Activated T-helper 17 cell treated with anti-CD3 and anti-CD28 coated beads, Interleukin-2, amount 50 U/mL, for 72 hours (primary cell): Measurements from ENCODE around the gene SP8. TPM values are rescaled to one million over a fixed set of nuclear protein-coding genes. Genes with fewer than 3 reads are reported as not detected.

Experiments used
- ATAC-seq: fragments of 150-1000 bp; cut with Tn5 transposase; replicated peaks from 2 replicates; pipeline ENCODE4 v1.10.0; 2021; ENCODE audit warnings: mild to moderate bottlenecking, moderate library complexity
- H3K27ac Mint-ChIP-seq: one replicate; pipeline ENCODE4 v1.8.0; 2022; ENCODE audit warnings: mixed read lengths
- H3K27me3 Mint-ChIP-seq: one replicate; pipeline ENCODE4 v1.8.0; 2022; ENCODE audit warnings: mixed read lengths
- H3K36me3 Mint-ChIP-seq: one replicate; pipeline ENCODE4 v1.8.0; 2022; ENCODE audit warnings: low read depth, mild to moderate bottlenecking, mixed read lengths
- H3K4me1 Mint-ChIP-seq: one replicate; pipeline ENCODE4 v1.8.0; 2022; ENCODE audit warnings: mixed read lengths
- H3K4me3 Mint-ChIP-seq: one replicate; pipeline ENCODE4 v1.8.0; 2022; ENCODE audit warnings: mild to moderate bottlenecking, mixed read lengths
- H3K9me3 Mint-ChIP-seq: one replicate; pipeline ENCODE4 v1.8.0; 2022; ENCODE audit warnings: mixed read lengths
- total RNA-seq, 2 donors: library from RNA; stranded (reverse); gene quantifications; one replicate each; pipeline ENCODE4 v1.2.3, GENCODE V29; 2022

SP8 gene
- total RNA-seq, 2 donors from 2014 or later, result not detected

- Mint-ChIP-seq H3K36me3 (peaks cover 34% of the 10 kb centered on the region), H3K27me3 (peaks cover 69% of the 10 kb centered on the region), H3K4me3 (peak overlapping the region; percentile 48), H3K9me3 (peaks cover 7% of the 10 kb centered on the region), H3K27ac (no peak overlapping the region), H3K4me1 (peaks cover 5% of the 10 kb centered on the region)
- no peak for ATAC-seq
Measured at GRCh38 chr7:20787660-20788419, 1.2 kb upstream of the SP8 start.

GRCh38 chr7:20786421-20786778, 286 bp downstream of the SP8 start:
- no peaks in the 10 kb centered on the region for H3K9me3 Mint-ChIP-seq
- peaks cover 25% of the 10 kb centered on the region for H3K36me3 Mint-ChIP-seq
- H3K27ac Mint-ChIP-seq, result no peak overlapping the region
- H3K4me1 Mint-ChIP-seq, result peaks cover 5% of the 10 kb centered on the region
- ATAC-seq, result no peak
- peak overlapping the region; percentile 48 for H3K4me3 Mint-ChIP-seq
- peaks cover 64% of the 10 kb centered on the region for H3K27me3 Mint-ChIP-seq

- ATAC-seq, result no peak
- peaks cover 64% of the 10 kb centered on the region for H3K27me3 Mint-ChIP-seq
- no peak overlapping the region for H3K27ac Mint-ChIP-seq
- peaks cover 22% of the 10 kb centered on the region for H3K36me3 Mint-ChIP-seq
- peaks cover 2% of the 10 kb centered on the region for H3K9me3 Mint-ChIP-seq
- peaks cover 5% of the 10 kb centered on the region for H3K4me1 Mint-ChIP-seq
- H3K4me3 Mint-ChIP-seq, result peak overlapping the region; percentile 48
Measured at GRCh38 chr7:20786049-20786412, 655 bp downstream of the SP8 start.

- H3K4me1 Mint-ChIP-seq, result peaks cover 5% of the 10 kb centered on the region
Measured at GRCh38 chr7:20785157-20786048, 1.3 kb downstream of the SP8 start.

GRCh38 chr7:20784388-20785156, 2.1 kb downstream of the SP8 start:
- ATAC-seq, result no peak
- Mint-ChIP-seq H3K36me3 (peaks cover 14% of the 10 kb centered on the region), H3K4me3 (no peak overlapping the region), H3K27me3 (peaks cover 63% of the 10 kb centered on the region), H3K9me3 (peaks cover 3% of the 10 kb centered on the region), H3K27ac (no peak overlapping the region), H3K4me1 (peaks cover 5% of the 10 kb centered on the region)

More at GRCh38 chr7:20785157-20786048, 1.3 kb downstream of the SP8 start:
- peaks cover 19% of the 10 kb centered on the region for H3K36me3 Mint-ChIP-seq
- H3K4me3 Mint-ChIP-seq, result peak overlapping the region; percentile 48
- peaks cover 65% of the 10 kb centered on the region for H3K27me3 Mint-ChIP-seq
- peaks cover 3% of the 10 kb centered on the region for H3K9me3 Mint-ChIP-seq
- no peak overlapping the region for H3K27ac Mint-ChIP-seq
- ATAC-seq, result no peak

GRCh38 chr7:20783700-20784387, 2.8 kb downstream of the SP8 start:
- H3K27me3 Mint-ChIP-seq, result peaks cover 67% of the 10 kb centered on the region
- H3K36me3 Mint-ChIP-seq, result peaks cover 14% of the 10 kb centered on the region
- peaks cover 3% of the 10 kb centered on the region for H3K9me3 Mint-ChIP-seq
- H3K27ac Mint-ChIP-seq, result peak overlapping the region; percentile 39
- peak overlapping the region; percentile 46 for H3K4me3 Mint-ChIP-seq
- ATAC-seq, result no peak
- peaks cover 5% of the 10 kb centered on the region for H3K4me1 Mint-ChIP-seq

- Mint-ChIP-seq H3K27ac (no peak overlapping the region), H3K4me3 (no peak overlapping the region)
Measured at GRCh38 chr7:20783125-20783699, 3.5 kb downstream of the SP8 start.

GRCh38 chr7:20779041-20779440, 7.6 kb downstream of the SP8 start:
- Mint-ChIP-seq H3K4me3 (no peak overlapping the region), H3K4me1 (peaks cover 6% of the 10 kb centered on the region), H3K27me3 (peaks cover 67% of the 10 kb centered on the region), H3K27ac (no peak overlapping the region), H3K9me3 (peaks cover 7% of the 10 kb centered on the region), H3K36me3 (peaks cover 22% of the 10 kb centered on the region)
- ATAC-seq, result no peak

More at GRCh38 chr7:20783125-20783699, 3.5 kb downstream of the SP8 start:
- ATAC-seq, result no peak
- Mint-ChIP-seq H3K27me3 (peaks cover 63% of the 10 kb centered on the region), H3K9me3 (peaks cover 3% of the 10 kb centered on the region), H3K4me1 (peaks cover 5% of the 10 kb centered on the region), H3K36me3 (peaks cover 14% of the 10 kb centered on the region)

- Mint-ChIP-seq H3K4me3 (peak overlapping the region; percentile 46), H3K4me1 (peaks cover 6% of the 10 kb centered on the region), H3K27me3 (peaks cover 63% of the 10 kb centered on the region), H3K27ac (no peak overlapping the region), H3K36me3 (peaks cover 17% of the 10 kb centered on the region), H3K9me3 (peaks cover 7% of the 10 kb centered on the region)
- peak; percentile 42 for ATAC-seq
Measured at GRCh38 chr7:20778063-20778721, 8.5 kb downstream of the SP8 start.

- Mint-ChIP-seq H3K4me3 (peak overlapping the region; percentile 46), H3K27ac (no peak overlapping the region), H3K4me1 (peaks cover 6% of the 10 kb centered on the region), H3K27me3 (peaks cover 59% of the 10 kb centered on the region), H3K9me3 (peaks cover 7% of the 10 kb centered on the region), H3K36me3 (peaks cover 17% of the 10 kb centered on the region)
- no peak for ATAC-seq
Measured at GRCh38 chr7:20777377-20778062, 9.2 kb downstream of the SP8 start.

- H3K4me3 Mint-ChIP-seq, result peak overlapping the region; percentile 46
- H3K4me1 Mint-ChIP-seq, result peaks cover 6% of the 10 kb centered on the region
- H3K27me3 Mint-ChIP-seq, result peaks cover 63% of the 10 kb centered on the region
- H3K36me3 Mint-ChIP-seq, result peaks cover 17% of the 10 kb centered on the region
- peaks cover 7% of the 10 kb centered on the region for H3K9me3 Mint-ChIP-seq
- no peak for ATAC-seq
- H3K27ac Mint-ChIP-seq, result no peak overlapping the region
Measured at GRCh38 chr7:20776942-20777341, 9.7 kb downstream of the SP8 start.

GRCh38 chr7:20776214-20776911, 10.3 kb downstream of the SP8 start:
- Mint-ChIP-seq H3K36me3 (peaks cover 17% of the 10 kb centered on the region), H3K9me3 (peaks cover 7% of the 10 kb centered on the region), H3K4me3 (no peak overlapping the region), H3K27ac (no peak overlapping the region), H3K4me1 (peaks cover 6% of the 10 kb centered on the region), H3K27me3 (peaks cover 57% of the 10 kb centered on the region)
- no peak for ATAC-seq
